ENCODE measurements around the gene C2orf49.

Gene C2orf49

DNA sequence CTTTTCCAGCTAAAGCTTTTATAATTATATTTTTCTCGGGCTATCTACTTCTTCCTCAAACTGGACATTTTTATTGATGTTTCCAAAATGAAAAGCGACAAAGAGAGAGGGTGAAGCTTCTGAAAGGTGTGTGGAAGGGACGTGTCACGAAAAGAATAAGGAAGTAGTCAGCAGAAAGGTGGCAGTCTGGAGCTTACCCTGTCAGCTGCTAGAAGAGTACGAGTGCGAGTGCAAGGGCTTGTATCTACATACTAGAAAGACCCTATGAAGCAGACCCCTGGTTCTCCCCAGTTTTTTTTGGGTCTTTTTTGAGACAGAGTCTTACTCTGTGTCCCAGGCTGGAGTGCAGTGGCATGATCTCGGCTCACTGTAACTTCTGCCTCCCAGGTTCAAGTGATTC, 46.9 kb downstream of the C2orf49 start:
- no peak for DNase-seq

DNA sequence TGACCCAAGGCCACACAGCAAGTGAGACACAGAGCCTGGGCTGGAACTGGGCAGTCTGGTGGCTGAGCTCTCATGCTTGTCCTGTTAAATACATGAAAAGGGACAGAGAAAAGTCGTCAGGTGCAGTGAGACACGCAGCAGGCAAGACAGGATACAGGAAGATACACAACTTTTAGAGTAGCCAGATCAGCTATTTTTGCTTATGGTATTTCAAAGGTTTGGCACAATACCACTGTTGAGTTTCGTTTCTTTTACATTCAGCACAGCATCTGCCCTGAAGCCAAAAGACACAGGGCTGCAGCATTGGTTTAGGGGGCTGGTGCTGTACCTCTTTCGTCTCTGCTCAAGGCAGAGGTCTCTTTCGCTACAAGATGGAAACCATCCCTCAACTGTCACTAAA, 47.5 kb downstream of the C2orf49 start:
- no peak for DNase-seq

DNA sequence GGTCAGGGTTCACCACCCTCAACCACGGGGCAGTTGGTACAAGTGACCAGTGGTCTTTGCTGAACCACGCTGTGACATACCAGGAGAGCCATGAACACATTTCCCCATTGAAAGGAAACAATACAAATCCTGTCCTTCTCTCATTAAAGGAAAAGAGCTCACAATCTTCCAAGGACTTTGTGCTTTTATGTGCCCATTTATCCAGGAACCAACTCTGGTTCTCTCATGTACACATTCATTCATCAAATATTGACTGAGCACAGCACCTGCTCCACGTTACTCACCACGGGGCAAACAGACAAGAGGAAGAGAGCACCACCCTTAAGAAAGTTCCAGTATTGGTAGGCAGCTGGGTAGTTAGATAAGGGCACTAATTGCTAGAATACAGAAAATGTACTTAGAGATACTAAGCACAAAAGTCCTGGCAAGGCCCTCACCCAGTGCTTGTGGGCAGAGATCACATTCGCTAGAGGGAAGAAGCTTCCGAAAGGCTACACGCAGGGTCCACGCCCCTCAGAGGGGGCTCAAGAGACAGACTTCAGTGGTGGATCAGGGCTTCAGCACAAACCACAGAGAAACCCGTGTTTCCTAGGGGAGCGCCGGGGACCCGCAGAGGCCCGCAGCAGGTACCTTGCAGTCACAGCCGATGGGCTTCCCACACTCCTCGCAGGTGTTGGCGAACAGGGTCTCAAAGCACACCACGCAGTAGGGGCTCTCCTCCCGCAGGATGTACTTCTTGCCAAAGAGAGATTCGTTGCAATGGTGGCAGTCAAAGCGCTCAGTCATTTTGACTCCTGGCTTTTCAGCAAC, 48.6 kb downstream of the C2orf49 start:
- DNase-seq = no peak

DNA sequence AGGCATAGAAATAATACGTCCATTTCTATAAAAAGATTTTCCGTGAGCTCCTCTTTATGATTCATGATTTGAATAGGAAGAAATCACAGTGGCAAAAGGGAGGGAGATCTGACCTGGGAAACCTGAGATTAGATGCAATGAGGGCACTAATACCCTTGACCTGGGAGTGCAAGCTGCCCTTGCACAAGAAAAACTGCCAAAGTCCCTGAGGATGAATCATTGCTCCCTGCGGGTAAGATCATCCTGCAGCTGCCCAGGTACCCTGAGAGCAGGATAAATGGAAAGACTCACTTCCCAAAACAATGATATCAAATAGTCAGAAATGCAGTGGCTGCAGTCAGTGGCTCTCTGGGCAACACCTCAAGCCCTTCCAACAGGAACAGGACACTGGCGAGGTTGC, 49.9 kb downstream of the C2orf49 start:
- DNase-seq = no peak

DNA sequence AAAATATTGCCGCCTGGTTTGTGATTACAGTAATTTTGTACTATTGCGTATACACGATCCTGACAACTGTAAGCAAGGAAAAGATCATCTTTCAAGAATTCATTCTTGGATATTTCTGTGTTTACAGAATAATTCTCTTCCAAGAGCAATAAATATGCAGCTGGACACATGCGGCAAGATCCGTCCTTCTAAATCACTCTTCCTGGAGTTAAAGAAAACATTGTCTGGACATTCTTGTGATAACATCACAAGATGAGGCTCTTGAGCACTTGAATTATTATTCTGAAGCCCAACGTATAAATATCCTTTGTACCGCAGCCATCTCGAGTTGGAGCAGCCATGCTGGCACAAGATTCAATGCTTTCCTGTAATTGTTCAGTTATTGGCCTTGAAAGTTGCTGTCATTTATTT, 51.6 kb downstream of the C2orf49 start:
- DNase-seq = no peak

DNA sequence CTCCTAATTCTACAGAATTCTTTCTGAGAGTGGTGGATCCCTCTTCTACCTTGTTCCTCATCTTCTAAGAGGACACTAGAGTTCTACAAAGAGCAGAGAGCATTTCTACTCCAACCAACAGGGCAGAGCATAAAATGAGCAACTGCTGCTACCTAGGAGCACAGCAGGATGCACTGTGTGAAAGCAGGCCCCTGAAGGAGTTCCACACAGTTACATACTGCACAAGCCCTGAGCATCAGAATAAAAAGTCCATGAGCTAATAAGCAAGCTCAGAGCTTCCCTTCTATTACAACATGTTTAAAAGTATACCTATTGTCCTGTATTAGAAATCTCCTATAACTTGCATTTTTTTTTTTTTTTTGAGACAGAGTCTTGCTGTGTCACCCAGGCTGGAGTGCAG, 53.1 kb downstream of the C2orf49 start:
- DNase-seq = no peak

DNA sequence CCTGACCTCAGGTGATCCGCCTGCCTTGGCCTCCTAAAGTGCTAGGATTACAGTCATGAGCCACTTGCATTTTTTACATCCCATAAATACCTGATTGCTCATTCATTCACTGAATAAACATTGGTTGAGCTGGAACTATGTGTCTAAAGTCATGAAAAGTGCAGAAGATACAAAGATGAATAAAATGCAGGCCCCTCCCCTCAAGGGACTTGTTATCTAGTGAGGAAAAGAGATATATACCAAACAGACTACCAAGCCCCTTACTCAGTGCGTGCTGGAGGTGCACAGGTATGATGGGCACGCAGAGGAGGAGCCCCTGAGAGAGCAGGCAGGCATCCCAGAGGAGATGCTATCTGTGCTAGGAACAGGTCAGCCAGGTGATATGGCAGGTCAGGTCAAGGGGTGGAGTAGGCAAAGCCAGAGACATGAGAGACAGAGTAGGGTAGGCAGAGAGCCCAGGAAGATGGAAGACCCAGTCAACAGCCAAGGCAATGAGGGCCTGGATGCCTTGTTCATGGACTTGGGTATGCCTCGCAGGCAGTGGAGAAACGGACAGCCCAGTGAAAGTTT, 53.8 kb downstream of the C2orf49 start:
- DNase-seq = no peak

DNA sequence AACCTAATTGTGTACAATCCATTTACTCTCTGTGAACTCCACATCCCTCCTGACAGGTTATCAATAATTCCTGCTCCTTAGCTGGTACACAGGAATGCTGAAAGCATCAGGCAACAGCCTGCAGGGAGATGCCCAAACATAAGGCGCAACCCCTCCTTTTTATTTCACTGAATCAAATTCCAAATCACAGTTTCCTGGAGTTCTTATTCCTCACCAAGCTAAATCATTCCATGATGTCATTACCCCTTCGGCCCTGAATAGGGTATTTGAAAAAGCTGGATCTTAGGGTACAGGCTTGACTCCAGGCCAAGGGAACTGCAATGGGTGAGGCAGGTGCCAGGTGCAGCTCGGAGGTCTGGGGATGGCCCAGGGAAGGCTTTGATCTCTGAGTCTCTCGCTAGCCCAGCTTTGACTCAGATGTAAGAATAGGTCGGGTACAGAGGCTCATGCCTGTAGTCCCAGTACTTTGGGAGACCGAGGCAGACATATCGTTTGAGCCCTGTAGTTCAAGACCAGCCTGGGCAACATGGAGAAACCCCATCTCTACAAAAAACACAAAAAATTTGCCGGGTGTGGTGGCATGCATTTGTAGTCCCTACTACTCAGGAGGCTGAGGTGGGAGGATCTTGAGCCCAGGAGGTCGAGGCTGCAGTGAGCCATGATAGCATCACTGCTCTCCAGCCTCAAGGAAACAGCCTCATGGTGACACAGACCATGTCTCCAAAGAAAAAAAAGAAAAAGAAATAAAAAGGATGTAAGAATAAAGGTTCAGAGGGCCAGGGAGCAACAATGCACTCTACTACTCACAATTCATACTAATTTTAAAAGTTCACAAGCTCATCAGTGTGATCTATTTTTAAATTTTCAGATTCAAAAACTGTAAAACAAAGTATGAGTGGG, 54.7 kb downstream of the C2orf49 start:
- no peak for DNase-seq

DNA sequence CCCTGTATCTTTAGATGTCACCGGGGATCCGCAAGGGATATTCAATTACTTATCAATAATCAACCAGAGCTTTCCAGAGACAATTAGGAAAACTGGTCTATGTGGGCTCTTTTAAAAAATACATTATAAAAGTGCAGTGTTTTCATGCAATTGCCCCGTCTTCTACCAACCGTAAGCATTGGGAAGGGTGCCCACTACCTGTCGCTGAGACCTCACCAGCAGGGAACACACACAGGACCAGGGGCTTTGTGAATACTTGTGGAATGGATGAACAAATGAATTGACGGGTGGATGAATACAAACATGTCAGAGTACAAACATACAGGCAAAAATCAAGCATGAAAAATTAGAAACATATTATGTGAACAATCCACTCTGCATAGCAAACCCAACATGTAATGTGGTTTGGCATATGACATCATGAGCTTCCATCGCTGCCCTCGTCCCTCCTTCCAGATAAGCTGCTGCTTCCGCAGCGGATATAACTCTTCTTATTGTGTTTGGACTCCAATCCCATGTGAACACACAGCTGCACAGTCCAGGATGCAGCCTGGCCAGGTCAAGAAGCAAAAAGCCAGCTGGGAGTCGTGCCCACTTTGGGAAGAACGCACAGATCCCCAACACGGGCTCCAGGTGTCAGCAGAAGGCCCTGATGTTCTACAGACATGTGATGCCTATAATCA, 56.2 kb downstream of the C2orf49 start:
- DNase-seq = no peak

DNA sequence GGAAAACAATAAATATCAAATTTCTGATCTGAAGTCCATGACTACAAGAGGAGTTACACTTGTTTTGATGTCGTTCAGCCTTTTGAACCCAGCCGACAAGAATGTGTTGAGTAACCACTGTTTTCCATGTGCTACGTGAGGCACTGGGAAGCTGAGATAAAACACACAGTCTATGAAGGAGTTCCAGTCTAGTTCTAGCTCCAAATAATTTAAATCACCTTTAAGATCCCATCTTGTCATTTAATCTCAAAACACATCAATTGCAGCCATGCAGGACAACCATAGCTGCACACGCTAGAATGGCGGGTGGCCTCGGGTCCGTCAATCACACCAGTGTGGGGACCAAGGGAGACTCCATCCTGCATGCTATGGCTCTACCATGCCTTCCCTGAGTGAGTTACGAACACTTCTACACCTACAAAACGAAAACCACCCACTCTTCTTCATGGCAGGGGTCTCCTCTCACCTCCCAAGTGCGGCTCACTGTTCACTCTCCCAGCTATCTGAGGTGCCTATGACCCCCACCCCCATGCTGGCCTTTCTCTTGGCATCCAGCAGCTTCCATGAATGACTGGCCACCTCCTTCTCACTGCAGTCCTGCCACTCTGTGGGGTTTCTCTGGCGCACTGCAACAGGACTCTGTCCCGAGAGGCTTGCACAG, 57.7 kb downstream of the C2orf49 start:
- no peak for DNase-seq

DNA sequence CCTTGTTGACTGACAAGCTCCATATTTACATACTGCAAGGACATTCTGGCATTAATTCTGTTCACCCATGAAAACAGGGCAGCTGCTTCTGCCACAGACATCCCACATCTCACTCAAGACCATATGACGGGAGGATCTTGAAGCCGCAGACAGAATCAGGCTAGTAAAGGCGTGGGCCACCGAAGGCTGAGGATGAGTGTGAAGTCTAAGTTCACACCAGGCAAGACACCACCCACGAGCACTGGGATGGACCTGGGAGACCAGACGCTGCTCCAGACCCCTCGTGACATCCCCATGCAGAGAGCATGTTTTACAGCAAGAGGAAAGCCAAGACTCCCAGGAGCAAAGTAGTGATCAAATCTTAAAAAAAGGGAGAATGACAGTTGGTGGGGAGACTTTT, 58.4 kb downstream of the C2orf49 start:
- no peak for DNase-seq

DNA sequence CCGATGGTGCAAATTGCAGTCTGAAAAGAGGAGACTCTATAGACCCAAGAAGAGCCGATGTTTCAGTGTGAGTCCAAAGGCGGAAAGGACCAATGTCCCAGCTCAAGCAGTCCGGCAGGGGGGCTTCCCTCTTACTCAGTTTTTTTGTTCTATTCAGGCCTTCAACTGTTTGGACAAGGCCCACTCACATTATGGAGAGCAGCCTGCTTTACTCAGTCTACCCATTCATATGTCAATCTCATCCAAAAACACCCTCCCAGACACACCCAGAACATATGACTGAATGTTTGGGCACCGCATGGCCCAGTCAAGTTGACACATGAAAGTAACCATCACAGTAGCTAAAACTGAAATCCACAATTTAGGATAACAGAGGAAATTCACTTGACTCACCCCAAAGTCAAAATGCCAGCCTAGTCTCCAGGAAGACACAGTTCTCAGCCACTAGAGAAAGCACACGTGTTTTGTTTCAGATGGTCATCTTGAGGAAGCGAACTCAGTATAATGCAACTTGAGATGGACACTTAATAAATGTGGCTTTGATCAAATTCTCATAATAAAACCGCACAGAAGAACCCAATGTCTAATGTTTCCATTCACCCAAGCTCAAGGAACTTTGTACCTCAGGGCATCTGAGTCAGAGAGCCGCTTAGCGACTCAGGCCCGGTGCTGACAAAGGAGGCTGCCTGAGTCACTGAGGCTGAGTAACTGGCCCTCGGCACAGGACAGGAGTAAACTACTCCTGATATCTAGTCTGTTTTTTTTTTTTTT, 59.1 kb downstream of the C2orf49 start:
- peak in 1 of 5 experiments; percentile 33 for DNase-seq

DNA sequence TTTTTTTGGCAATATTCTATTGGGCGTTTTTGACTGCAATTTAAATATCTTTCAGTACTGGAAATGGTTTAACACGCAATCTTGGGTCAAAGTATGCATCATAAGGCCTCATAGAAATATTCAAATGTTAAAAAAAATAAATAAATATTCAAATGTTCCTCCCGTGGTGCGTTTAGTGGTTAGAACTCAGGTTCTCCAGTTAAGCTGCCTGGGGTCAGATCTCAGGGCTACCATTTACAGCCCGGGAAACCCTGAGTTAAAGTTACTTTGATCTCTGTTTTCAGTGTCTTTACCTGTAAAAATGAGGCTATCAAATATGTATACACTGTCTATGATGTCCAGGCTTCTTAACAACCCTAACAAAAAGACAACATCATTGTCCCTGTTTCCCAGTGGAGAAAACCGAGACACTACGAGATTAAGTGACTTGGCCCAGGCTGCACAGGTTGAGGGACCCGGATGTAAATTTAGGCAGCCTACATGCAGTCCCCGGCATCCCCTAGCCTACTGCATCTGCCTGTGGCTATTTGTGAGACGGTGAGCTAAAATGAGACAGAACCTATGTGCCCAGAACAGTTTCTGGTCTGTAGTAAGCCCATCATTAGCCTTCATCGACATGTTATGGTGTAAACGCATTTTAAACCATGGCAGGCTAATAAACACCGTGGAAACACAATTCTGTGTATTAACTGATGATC, 59.8 kb downstream of the C2orf49 start:
- no peak for DNase-seq

DNA sequence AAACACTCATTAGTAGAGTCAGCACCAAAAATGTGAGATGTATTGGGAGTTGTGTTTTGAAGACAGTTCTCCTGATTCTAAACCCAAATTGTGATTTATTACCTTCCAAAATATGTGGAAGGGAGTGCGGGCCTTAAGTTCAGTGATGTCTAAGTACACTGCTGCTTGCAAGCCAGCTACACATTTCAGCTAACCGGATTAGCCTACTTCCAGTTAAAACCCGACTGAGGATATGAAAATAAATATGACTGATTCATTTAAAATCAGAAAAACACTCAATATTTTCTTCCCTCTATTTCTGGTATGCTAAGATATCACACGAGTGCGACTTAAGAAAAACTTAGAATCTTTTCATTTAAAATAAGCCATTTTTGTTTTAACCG, 60.6 kb downstream of the C2orf49 start:
- DNase-seq = no peak

DNA sequence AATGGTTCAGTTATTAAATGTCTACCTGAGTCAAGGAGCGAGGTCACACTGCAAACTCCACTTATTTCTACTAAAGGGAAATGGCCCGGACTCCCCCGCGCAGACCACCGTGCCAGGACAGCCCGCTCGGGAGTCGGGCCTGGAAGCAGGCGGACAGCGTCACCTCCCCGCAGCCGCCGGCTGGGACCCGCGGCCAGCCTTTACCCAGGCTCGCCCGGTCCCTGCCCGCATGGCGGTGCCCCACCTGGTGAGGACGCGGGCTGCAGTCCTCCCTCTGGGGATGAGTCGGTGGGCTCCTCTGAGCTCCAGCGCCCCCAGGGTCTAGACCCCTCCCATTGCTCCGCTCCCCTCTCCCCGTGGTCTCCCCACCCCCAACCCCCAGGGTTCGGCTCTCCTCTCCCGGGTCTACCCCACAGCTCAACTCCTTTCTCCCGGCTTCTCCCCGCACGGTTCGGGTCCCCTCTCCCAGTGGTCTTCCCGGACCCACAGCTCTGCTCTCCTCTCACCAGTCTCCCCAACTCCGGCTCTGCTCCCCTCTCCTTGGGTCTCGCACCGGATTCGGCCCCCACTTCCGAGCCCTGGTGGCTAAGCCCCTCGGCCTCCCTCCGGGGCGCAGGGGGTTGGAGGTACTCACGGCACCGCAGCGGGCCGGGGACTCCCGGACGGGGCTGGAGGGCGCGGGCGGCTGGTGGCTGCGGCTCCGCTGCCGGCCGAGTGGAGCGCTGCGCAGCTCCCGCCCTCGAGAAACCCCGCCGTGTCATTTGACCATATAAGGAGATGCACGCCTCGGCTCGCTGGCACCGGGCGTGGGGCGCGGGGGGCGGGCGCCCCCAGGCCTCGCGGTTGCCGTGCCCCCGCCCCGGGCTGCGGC, 61.2 kb downstream of the C2orf49 start, which contains the start of gene FHL2:
Gene FHL2 (minus strand): TSS at position 716 of the 871 bp plus-strand sequence. CDS start 12,535 bp downstream, outside the sequence.
- DNase-seq = peak; percentile 37 to 80 (median 52)
